ENCODE results near the gene EXOC6B.
A peak's percentile ranks its signal among the peaks of the same experiment; 100 is the strongest.

EXOC6B gene

DNA sequence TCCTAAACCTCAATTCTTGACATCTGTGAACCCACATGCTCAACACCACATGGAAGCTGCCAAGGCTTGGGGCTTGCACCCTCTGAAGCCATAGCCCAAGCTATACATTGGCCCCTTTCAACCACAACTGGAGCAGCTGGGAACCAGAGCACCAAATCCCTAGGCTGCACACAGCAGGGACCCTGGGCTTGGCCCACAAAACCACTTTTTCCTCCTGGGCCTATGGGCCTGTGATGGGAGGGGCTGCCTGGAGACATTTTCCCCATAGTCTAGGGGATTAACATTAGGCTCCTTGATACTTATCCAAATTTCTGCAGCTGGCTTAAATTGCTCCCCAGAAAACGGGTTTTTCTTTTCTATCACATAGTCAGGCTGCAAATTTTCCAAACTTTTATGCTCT, 40.3 kb downstream of the EXOC6B start:
- no peak for DNase-seq

DNA sequence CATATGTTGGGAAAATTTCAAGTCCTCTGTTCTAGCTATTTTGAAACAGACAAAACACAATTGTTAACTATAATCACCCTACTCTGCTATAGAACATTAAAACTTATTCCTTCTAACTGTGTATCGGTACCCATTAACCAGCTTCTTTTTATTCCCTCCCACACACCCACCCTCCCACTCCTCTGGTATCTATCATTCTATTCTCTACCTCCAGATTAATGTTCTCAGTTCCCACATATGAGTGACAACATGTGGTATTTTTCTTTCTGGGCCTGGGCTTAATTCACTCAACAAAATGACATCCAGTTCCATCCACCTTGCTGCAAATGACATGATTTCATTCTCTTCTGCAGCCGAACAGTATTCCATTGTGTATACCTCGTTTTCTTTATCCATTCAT, 43.3 kb downstream of the EXOC6B start:
- DNase-seq: no peak

DNA sequence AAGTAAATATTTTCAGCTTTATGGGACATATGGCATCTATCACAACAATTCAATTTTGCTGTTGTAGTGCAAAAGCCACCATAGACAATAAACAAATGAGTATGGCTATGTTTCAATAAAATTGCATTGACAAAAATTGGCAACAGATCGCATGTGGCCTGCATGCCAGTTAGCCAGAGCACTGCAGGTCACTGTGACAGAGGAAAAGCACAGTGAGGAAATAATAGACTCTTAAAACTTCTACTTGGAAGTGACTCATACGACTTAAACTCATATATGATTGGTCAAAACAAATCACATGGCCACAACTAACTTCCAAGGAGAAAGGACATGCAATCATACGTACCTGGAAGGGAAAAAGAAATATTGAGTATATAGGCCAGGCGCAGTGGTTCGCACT, 44.4 kb downstream of the EXOC6B start:
- no peak for DNase-seq

DNA sequence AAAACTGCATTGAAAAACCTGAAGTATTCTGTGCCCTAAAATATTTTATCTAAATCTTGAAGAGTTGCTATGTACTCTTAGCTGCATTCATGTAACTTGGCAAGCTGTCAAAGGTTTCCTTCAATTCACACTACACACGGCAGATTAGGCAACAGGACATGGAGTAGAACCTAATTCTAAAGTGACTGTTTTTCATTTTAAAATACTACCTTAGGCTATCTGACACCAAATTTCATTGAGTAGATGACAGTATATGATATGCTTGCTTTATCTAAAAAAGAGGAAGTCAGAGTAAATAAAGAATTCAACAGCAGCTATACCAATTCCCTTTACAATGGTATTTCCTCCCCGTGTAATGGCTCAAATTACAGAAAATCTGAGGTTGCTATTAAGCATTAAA, 45.4 kb downstream of the EXOC6B start:
- peak; percentile 26 for DNase-seq

DNA sequence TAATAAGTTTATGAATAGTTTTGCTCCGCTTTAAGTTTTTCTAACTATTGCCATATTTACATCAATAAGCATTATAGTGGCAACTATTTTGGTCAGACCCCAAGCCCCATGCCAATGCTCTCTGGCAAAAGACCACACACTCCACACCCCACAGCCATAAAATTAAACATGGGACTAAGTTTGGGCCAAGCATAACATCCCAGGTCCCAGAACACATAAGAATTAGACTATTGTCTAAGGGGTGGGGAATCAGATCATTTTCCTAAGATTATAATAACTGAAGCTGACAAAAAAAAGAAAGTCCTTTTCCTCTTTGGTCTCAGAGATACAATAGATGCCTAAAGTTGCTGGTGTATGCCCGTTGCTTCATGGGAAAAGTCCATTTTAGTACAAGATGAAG, 46.3 kb downstream of the EXOC6B start:
- DNase-seq: no peak

DNA sequence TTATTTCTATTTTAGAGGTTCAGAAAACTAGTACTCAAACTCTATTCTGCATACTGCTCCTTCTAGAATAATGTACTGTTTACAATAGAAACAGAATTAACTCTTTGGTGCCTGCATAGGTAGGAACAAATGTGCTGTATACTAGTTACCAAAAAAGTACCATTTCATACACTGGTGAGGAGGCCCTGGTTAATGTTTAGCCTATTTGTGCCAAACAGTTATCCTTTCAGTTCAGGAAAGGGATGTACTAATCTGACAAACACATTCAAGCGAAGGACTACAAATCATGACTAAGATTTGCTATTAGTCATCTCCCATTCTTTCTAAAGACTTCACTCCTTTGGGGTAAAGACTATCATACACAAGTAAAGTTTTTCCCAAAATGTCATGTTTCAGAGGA, 47.4 kb downstream of the EXOC6B start:
- no peak for DNase-seq

DNA sequence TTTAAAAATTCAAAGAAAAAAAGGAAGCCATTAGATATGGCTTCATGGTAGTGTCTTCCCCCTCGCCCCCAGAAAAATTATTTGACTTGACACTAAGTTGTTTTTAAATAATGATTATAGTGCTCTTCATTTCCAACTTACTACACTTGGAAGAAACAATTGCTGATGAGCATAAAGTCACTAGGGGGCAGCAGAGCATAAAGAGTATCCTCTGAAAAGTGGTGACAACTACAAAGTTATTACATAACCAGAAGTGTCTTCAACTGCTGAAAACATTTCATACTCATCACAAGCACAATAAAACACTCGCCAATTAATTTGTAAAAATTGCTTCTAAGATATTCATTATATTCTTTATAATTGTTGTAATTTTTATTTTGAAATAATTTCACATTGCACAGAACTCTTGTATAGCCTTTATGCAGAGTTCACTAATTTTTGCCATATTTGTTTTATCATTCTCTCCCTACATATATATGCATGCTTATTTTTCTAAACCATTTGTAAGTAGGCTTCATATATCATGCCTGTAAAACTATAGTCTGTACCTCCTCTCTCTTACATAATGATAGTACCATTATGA, 54.9 kb downstream of the EXOC6B start:
- DNase-seq: peak; percentile 60

DNA sequence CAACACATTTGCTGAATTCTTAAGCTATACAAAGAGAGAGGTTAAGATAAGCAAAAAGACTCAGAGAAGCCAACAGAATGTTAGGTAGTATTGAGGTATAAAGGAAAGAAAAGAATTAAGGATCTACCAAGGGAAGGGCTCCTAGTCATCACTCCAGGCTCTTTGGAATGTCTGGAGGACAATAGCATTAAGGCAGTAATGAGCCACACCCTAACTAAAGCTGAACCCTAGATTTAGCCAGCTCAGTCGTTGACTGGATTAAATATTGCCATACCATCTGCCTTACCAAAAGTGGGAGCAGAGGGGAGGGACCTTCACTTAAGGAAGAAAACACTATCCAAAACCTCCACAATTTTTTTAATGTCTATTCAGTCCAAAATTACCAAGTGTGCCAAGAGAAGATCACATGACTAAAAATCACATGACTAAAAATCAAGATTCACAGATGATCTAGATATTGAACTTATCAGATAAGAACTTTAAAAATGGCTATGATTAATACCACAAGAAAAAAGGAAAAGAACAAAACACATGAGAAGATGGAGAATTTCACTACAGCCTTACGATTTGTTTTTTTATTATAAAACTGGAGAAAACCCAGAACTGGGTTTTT, 59.7 kb downstream of the EXOC6B start:
- DNase-seq: no peak

DNA sequence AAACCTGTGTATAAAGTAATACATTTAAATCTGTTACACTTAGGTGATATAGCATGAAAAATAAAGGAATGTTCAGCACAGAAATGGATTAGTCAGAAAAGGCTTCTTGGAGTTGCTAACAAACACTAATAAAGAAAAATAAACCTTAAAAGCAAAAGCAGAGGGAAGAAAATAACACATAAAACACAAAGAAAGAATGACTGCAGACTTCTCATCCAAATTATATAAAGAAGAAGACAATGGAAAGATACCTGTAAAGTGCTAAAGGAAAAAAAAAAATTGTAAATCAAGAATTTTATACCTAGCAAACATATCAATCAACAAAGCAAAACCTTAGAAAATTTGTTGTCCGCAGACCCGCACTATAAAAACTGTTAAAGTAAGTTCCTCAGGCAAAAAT, 63.6 kb downstream of the EXOC6B start:
- no peak for DNase-seq

DNA sequence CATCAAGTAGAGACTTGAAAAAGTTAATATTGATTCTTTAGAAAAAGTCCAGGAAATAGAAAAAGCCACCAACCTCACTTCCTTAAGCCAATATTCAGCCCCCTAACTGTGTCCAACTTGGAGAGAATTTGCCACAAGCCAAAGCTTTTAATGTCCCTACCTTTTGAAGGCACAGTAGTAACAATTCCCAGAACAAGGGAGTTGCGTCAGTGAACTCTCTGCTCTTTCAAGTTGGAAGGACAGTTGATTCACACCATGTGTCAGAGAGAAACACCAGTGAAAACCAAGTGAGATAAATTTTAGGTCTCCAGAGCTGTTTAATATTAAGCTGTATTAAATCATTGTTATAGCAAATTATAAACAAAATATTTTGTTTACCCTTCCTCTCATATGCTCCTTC, 66.1 kb downstream of the EXOC6B start:
- no peak for DNase-seq

DNA sequence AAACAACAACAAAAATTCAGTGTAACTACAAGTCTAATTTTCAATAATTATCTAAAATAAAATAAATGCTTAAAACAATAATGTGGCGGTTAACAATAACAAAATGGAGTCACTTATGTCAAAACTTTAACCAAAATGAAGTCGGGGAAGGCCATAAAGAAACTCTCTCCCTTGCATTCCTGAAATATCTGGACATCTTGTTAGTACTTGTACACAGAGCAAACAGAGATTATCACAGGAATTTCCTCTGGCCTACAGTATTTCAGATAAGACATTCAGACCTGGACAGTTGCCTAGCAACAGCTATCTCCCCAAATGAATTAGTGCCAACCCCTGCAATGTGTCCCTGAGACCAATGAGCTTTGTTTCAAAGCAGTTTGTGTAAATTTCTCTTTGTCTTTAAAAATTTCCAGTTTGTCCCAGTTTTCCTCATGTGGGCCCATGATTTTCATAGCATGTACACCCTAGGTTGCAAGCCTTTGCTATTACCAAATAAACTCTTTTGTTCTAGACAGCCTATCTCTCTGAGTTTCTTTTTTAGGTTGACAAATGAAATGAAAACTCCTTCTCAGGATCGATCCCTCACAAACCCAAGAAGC, 68.6 kb downstream of the EXOC6B start:
- DNase-seq: peak; percentile 43

DNA sequence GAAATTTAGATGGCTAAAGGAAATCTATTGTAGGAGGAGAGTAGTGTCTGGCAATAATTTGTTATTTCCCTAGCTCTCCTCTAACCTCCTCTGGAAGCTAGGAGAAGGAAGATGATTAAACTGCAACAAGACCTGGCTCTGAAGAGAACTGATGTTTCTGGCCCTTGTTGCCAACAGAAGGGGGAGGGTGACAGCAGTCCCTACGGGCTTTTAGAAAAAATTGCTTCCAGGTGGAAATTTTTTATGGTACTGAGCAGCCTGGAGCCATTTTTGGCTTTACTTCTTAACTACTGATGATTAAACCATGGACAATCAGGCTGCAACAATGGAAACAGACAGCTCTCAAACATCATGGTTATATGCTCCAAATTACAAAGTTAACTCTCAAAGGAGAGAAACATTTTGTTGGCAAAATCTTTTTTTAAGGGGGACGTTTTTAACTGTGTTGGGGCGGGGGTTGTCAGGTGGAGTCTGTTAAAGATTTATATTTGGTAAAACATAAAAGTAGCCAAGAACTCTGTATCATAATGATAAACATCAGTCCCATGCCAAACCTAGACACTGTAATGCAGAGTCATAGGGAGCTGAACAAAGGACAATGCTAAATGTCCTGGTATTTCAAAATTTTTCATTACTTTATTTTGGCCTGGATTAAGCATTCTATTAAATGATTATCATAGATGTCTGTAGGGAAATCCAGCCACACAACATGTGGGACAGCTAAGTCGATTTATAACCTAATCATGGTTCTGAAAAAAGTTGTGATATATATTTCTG, 70.0 kb downstream of the EXOC6B start:
- DNase-seq: peak; percentile 59

DNA sequence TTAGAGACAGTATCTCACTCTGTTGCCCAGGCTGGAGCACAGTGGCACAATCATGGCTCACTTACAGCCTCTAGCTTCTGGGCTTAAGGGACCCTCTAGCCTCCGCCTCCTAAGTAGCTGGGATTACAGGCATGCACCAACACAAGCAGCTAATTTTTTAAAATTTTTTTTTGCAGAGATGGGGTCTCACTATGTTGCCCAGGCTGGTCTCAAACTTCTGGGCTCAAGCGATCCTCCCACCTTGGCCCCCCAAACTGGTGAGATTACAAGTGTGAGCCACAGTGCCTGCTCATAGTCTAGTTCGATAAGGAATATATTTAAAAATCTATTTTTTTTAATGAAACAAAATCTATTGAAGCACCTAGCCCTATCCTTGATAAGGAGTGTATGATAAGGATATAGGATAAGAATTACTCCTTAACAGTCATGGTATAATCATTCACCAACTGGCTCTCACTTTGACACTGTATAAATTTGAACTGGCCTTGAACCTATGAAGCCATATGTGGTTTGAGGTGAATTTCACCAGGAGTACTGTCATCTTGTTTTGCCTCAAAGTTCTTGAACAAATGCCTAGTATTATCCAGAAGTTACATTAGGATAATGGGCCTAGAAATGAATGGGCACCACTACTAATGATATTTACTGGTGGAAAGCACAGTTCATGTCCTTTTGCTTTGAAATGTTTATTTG, 71.1 kb downstream of the EXOC6B start:
- DNase-seq: no peak

DNA sequence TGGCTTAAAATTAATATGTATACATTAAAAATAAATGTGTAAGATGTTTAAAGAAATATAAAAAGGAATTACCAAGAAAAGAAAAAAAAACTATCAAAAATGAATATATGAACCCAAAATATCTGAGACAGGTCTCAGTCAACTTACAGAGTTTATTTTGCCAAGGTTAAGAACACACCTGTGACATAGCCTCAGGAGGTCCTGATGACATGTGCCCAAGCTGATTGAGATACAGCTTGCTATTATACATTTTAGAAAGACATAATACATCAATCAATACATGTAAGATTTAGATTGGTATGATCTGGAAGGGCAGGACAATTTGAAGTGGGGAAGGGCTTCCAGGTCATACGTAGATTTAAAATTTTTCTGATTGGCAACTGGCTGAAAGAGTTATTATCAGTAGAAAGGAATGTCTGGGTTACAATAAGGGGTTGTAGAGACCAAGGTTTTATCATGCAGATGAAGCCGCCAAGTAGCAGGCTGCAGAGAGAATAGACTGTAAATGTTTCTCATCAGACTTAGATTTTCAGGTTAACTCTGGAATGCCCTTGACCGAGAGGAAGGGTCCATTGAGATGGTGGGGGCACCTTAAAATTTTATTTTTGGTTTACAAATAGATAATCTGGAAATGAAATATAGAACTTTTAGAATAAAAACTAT, 74.7 kb downstream of the EXOC6B start:
- DNase-seq: no peak

DNA sequence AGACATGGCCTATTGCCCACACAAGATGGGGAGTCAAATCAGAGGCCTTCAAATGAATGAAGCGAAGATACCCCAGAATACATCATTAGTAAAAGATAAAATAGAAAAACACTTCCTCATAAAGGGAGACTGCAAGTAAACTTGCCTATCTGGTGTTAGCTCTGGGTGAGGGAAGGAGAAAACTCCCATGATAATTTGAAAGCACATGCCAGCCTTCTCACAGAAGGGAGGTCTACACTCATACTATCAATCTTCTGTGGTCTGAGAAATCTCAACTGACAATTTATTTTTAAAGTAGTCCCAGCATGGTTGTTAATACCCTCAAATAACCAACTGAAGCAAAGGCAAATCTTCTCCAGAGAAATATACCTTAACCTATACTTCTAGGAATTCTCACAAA, 75.4 kb downstream of the EXOC6B start:
- no peak for DNase-seq

DNA sequence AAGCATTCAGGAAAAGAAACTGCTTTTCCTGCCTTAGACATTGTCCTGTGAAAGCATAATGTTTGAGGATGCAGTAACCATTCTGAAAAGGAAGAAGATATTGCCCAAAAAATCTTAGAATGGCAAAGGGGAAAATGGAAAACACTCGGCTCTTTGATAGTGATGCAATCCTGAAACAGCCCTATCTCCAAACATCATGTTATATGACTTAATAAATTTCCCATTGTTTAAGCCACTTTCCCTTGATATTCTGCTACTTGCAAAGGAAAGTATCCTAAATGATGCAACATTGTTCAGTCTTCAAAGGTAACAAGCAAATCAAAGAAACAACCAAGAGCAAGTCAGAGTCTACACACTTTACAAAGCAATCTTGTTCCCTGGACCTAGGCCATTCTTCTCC, 78.5 kb downstream of the EXOC6B start:
- DNase-seq: no peak

DNA sequence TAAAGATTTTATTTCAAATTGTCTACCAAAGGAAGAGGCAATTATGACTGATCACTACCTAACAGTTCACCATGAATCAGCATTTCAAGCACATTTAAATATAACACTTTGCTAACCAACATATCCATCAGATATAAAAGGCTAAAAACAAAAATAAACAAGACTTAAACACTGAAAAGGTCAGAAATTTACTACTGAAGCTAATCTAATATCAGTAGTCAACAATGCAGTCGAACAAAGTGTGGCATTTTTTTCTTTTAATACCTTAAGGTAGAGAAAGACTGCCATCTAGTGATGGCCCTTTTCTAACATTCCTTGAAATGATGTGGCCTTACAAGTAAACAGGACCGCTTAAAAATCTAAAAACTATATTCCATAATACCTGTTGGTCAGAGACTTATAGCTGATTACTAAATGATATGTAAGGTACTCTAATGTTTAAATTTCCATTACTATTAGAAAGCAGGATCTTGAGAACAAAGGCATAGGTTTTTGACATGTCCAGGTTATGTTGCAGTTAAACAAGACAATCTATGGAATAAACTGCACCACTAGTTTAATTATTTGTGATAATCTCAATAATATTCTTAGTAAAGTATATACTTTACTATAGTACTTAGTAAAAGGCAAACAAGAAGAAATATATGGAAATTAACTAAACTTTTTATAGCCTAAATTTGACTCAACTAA, 80.0 kb downstream of the EXOC6B start:
- DNase-seq: peak; percentile 66

DNA sequence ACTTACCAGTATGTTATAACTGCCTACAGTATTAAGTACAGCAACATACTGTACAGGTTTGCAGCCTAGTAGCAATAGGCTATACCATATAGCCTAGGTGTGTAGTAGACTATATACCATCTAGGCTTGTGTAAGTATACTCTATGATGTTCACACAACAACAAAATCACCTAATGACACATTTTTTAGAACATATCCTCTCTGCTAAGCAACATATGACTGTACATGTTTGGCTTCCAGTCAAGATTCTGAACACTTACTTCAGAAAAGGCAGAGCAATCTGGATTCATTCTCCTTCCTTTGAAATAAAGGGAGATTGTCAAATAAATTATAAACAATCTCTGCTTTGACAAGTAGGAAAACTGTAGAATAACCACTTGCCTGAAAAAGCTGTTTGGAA, 81.8 kb downstream of the EXOC6B start:
- no peak for DNase-seq

DNA sequence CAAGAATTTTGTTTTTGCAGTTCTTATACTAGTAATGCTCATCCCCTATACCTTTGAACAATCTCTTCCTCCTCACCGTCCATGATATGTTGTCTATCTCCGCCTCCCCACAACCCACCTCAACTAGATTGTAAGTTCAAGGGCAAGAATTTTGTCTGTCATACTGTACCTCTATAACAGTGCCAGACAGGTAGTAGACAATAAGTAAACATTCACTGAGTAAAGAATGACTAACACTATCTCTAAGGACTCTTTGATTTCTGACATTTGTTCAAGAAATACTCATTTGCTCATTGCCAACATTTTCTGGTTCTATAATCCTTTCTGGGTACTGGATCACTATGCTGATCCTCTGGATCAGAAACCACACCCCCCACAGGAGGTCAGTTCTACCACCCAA, 82.4 kb downstream of the EXOC6B start:
- no peak for DNase-seq

DNA sequence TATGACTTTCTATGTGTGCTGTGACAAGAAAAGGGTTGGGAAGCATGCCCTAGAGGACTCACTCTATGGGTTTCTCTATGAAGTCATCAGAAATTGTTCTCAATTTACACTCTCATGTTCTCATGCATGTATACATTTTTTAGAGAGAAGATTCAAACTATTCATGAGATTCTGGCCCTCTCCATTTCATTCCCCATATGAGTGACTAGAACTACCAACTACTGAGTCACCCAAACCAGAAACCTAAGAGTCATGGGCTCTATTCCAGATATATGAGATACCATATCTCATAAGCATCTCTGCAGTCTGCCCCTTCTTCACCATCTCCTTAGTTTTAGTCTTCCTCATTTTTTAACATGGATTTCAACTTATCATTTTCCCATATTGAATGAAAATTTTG, 87.7 kb downstream of the EXOC6B start:
- DNase-seq: no peak

DNA sequence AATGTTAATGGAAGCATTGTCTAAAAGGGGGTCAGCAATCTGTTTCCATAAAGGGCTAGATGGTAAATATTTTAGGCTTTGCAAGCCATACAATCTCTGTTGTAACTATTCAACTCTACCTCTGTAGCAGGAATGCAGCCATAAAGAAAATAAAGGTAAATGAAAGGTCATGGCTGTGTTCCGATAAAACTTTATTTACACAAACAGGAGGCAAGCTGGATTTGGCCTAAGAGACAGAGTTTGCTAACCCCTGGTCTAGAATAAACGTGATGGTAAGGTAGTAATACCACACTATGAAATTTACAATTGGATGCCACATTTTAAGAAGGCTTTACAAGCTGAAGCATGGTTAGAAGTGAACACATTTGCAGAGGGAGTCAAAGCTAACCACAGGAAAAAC, 91.4 kb downstream of the EXOC6B start:
- DNase-seq: no peak

DNA sequence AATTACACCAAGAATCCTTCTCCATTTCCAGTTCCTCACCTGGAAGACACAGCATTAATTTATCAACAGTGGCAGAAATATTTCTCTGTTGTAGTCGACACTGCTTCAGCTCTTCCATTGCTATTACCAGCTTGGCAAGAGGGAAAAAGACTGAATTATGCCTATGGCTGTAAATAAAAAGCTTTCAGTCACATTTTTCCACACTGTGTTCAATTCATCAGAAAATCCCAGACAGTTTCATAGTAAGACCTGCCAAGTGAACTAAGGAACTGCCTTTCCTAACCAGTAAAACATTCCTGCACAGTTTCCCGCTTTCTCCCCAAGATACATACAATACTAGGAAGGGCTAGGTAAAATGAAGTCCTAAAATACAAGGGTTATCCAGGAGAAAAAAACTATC, 94.7 kb downstream of the EXOC6B start:
- DNase-seq: no peak

Data from NCI-H146 (cell line).